ENCODE data around the gene RBSN.

GRCh38 chr3:15096046-15096445 lies 2.9 kb downstream of the RBSN start:
- no peak for TF ChIP-seq CTCF (IDR thresholded peaks at IDR 0.05)
- TF ChIP-seq POLR2A (IDR thresholded peaks at IDR 0.05), result no peak

All from Peyer's patch (tissue), 4 donors.